Measurements from ENCODE around the gene TRABD. TPM values are rescaled to one million over a fixed set of nuclear protein-coding genes. Genes with fewer than 3 reads are reported as not detected.
"Not testable (repeated sequence)": the region's sequence is repeated elsewhere in the genome, so short reads cannot be mapped to it uniquely, and the experiment has no call there.

Gene TRABD, protein sequence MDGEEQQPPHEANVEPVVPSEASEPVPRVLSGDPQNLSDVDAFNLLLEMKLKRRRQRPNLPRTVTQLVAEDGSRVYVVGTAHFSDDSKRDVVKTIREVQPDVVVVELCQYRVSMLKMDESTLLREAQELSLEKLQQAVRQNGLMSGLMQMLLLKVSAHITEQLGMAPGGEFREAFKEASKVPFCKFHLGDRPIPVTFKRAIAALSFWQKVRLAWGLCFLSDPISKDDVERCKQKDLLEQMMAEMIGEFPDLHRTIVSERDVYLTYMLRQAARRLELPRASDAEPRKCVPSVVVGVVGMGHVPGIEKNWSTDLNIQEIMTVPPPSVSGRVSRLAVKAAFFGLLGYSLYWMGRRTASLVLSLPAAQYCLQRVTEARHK
- 100 to 1,000 TPM; 136 to 138 TPM for total RNA-seq

DNA sequence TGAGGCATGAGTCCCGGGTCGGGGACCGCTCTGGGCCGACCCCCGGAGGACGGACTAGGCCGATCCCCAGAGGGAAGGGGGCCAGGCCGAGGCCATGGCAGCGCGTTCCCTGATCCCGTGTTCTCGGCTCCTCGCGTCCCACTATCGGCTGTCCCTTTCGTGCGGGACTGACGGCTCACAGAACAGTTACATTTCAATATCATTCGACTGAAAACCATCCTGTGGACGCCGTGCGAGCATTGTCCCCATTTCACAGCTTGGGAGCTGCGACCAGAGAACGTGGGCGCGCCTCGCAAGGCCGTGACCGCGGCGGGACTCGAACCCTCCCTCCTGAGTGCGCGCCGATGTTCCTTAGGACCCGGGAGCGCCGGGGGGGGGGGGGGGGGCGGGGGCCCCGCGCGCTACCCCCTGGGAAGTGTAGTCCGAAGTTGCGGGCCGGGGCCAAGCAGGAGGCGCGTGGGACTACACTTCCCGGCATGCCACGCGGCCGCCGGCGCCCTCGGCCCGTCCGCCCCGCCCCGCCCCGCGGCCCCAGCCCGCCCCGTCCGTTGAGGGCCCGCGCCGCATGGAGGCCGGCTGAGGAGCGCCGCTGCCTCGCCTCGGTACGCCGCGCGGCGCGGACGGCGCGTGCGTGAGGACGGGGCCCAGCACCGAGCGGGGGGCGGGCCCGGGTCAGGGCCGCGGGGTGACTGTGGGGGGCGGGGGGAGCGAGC, at the start of gene TRABD:
TSS of gene TRABD (plus strand) at position 539 of the 713 bp plus-strand sequence. CDS start 7,148 bp downstream, outside the sequence.
- POLR2A ChIA-PET = no interaction called here
- H3K9me3 Mint-ChIP-seq = no peaks in the 10 kb centered on the region
- H3K27ac Mint-ChIP-seq = peak within 1 kb of the TSS; percentile 92
- H3K4me3 Mint-ChIP-seq = peak within 1 kb of the TSS; percentile 96
- peak; percentile 92 for DNase-seq
- no peaks in the 10 kb centered on the region for H3K27me3 Mint-ChIP-seq
- peaks cover 38% of the 10 kb centered on the region for H3K4me1 Mint-ChIP-seq
- peaks cover 15% of the 10 kb centered on the region for H3K36me3 Mint-ChIP-seq (ENCODE audit: low read depth)
- CTCF ChIA-PET = no interaction called here

GRCh38 chr22:50136581-50137015, 49.1 kb upstream of the TRABD start:
- no peak overlapping the region for H3K27ac Mint-ChIP-seq
- POLR2A ChIA-PET = no interaction called here
- CTCF ChIA-PET = no interaction called here
- no peaks in the 10 kb centered on the region for H3K36me3 Mint-ChIP-seq (ENCODE audit: low read depth)
- peaks cover 2% of the 10 kb centered on the region for H3K4me1 Mint-ChIP-seq
- H3K4me3 Mint-ChIP-seq = no peak overlapping the region
- no peak for DNase-seq
- no peaks in the 10 kb centered on the region for H3K9me3 Mint-ChIP-seq
- peaks cover 30% of the 10 kb centered on the region for H3K27me3 Mint-ChIP-seq

- POLR2A ChIA-PET; DNase-seq; H3K9me3 Mint-ChIP-seq; CTCF ChIA-PET; H3K4me3 Mint-ChIP-seq; H3K27ac Mint-ChIP-seq; H3K4me1 Mint-ChIP-seq; H3K36me3 Mint-ChIP-seq (ENCODE audit: low read depth): not testable (repeated sequence)
- H3K27me3 Mint-ChIP-seq = peaks cover 33% of the 10 kb centered on the region
Measured at GRCh38 chr22:50137277-50137676, 48.4 kb upstream of the TRABD start.

DNA sequence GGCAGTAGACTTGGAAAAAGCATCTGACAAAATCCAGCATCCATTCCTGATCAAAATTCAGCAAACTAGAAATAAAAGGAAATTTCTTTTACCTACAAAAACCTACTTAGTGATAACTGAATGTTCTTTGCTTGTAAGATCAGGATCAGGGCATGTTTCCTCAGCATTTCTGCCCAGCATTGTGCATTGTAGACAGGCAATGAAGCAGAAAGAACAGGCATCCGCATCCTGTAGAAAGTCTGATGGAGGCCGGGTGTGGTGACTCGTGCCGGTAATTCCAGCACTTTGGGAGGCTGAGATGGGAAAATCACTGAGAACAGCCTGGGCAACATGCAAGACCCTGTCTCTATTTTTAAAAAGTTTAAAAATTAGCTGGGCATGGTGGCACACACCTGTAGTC, 47.7 kb upstream of the TRABD start:
- Mint-ChIP-seq H3K9me3 (no peaks in the 10 kb centered on the region), H3K27me3 (peaks cover 33% of the 10 kb centered on the region), H3K27ac (no peak overlapping the region), H3K4me3 (no peak overlapping the region), H3K4me1 (peaks cover 2% of the 10 kb centered on the region), H3K36me3 (ENCODE audit: low read depth) (no peaks in the 10 kb centered on the region)
- ChIA-PET POLR2A (no interaction called here), CTCF (interaction anchor here (0.8 kb wide), 1 partner anchor 9 kb away, joined by 3 read pairs; no protein-coding TSS in a partner anchor)
- DNase-seq = no peak

DNA sequence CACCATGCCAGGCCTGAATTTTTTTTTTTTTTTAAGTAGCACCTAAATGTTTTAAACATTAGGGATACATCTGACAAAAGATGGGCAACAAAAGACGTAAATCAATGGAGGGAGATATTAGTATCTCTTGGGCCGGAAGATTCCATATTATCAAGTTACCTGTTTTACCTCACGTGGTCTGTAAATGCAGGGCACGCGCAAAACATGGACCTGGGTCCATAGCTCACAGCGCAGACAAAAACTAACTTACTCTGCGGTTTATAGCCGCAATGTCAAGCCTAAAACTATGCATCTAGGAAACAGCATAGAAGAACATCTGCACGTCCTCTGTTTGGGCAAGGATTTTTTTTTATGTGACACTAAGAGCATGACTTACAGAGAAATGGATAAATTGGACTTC, 46.7 kb upstream of the TRABD start:
- Mint-ChIP-seq H3K36me3 (ENCODE audit: low read depth) (no peaks in the 10 kb centered on the region), H3K9me3 (no peaks in the 10 kb centered on the region), H3K27me3 (peaks cover 35% of the 10 kb centered on the region), H3K27ac (no peak overlapping the region), H3K4me1 (peaks cover 2% of the 10 kb centered on the region), H3K4me3 (no peak overlapping the region)
- no peak for DNase-seq
- ChIA-PET CTCF (interaction anchor here (0.8 kb wide), 1 partner anchor 8 kb away, joined by 3 read pairs; no protein-coding TSS in a partner anchor), POLR2A (no interaction called here)

DNA sequence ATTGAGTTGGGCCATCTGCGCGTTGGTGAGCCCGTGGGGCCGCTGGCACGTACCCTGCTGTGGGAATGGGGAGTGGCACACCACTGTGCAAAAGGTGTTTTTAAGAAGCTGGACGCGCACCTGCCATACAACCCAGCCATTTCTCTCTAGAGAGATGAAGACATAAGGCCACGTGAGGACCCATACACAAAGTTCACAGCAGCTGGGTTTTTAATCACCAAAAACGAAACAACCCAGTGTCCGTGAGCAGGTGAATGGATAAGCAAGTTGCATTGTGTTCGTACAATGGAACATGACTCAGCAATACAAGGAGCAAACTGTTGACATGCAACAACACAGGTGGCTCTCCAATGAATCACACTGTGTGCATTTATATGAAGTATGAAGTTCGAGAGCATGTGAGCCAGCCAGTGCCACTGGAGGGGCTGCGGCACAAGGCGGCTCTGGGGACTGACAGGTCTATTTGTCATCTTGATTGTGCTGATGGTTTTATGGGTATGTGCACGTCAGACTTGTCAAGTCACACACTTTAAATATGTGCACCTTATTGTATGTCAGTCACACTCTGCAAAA, 45.8 kb upstream of the TRABD start:
- H3K27me3 Mint-ChIP-seq = peaks cover 32% of the 10 kb centered on the region
- H3K9me3 Mint-ChIP-seq = no peaks in the 10 kb centered on the region
- H3K4me1 Mint-ChIP-seq = peaks cover 2% of the 10 kb centered on the region
- H3K4me3 Mint-ChIP-seq = no peak overlapping the region
- DNase-seq = no peak
- ChIA-PET POLR2A (no interaction called here), CTCF (no interaction called here)
- no peak overlapping the region for H3K27ac Mint-ChIP-seq
- no peaks in the 10 kb centered on the region for H3K36me3 Mint-ChIP-seq (ENCODE audit: low read depth)

DNA sequence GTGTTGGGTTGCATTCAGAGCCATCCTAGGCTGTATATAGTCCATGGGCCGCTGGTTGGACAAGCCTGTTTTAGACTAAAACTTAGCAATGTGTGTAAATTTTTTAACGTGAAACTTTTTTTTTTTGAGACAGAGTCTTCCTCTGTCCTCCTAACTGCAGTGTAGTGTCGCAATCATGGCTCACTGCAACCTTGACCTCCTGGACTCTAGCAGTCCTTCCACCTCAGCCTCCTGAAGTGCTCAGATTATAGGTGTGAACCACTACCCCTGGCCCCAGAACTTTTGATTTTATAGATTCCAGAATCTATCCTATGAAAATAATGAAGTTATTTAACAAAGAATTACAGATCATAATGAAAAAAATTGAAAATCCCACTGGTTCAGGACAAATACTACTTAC, 45.1 kb upstream of the TRABD start:
- no peak for DNase-seq
- H3K4me3 Mint-ChIP-seq = no peak overlapping the region
- ChIA-PET CTCF (no interaction called here), POLR2A (no interaction called here)
- no peak overlapping the region for H3K27ac Mint-ChIP-seq
- no peaks in the 10 kb centered on the region for H3K36me3 Mint-ChIP-seq (ENCODE audit: low read depth)
- peaks cover 2% of the 10 kb centered on the region for H3K4me1 Mint-ChIP-seq
- H3K27me3 Mint-ChIP-seq = peaks cover 32% of the 10 kb centered on the region
- H3K9me3 Mint-ChIP-seq = no peaks in the 10 kb centered on the region

- Mint-ChIP-seq H3K9me3 (no peaks in the 10 kb centered on the region), H3K27ac (no peak overlapping the region), H3K4me3 (no peak overlapping the region), H3K27me3 (peaks cover 26% of the 10 kb centered on the region), H3K36me3 (ENCODE audit: low read depth) (no peaks in the 10 kb centered on the region), H3K4me1 (peaks cover 2% of the 10 kb centered on the region)
- no peak for DNase-seq
- ChIA-PET CTCF (no interaction called here), POLR2A (no interaction called here)
Measured at GRCh38 chr22:50141462-50141861, 44.3 kb upstream of the TRABD start.

DNA sequence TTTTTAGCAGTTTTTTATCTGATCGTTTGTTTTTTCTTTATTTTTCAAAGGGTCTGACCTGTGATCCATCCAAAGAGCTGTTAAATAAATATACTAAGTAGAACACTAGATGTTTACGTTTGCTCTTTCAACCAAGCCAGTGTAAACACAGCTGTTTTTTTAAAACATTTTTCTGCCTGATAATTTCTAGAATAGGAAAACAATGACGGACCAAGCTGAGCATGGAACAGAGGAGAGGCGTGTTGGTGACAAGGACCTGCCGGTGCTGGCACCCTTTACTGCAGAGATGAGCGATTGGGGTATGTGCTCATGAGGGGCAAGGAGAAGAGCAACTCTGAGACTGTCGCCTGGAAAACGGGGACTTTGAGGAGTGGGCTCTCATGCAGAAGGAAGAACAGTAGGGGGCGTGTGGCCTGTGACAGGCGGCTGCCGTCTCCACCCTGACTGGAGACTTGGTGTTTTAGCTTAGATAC, 43.8 kb upstream of the TRABD start:
- Mint-ChIP-seq H3K36me3 (ENCODE audit: low read depth) (no peaks in the 10 kb centered on the region), H3K4me1 (peaks cover 2% of the 10 kb centered on the region), H3K27ac (no peak overlapping the region), H3K4me3 (no peak overlapping the region), H3K9me3 (no peaks in the 10 kb centered on the region), H3K27me3 (peaks cover 23% of the 10 kb centered on the region)
- DNase-seq = no peak
- ChIA-PET POLR2A (no interaction called here), CTCF (no interaction called here)

- Mint-ChIP-seq H3K27me3 (peaks cover 20% of the 10 kb centered on the region), H3K9me3 (no peaks in the 10 kb centered on the region), H3K36me3 (ENCODE audit: low read depth) (no peaks in the 10 kb centered on the region), H3K27ac (no peak overlapping the region), H3K4me1 (peaks cover 2% of the 10 kb centered on the region), H3K4me3 (no peak overlapping the region)
- ChIA-PET CTCF (interaction anchor here (1.0 kb wide), 1 partner anchor 374 kb away, joined by 3 read pairs; no protein-coding TSS in a partner anchor), POLR2A (no interaction called here)
- DNase-seq = no peak
Measured at GRCh38 chr22:50143096-50143495, 42.6 kb upstream of the TRABD start.

- H3K27ac Mint-ChIP-seq = no peak overlapping the region
- H3K9me3 Mint-ChIP-seq = no peaks in the 10 kb centered on the region
- DNase-seq = no peak
- CTCF ChIA-PET = no interaction called here
- peaks cover 17% of the 10 kb centered on the region for H3K27me3 Mint-ChIP-seq
- POLR2A ChIA-PET = no interaction called here
- peaks cover 2% of the 10 kb centered on the region for H3K4me1 Mint-ChIP-seq
- no peaks in the 10 kb centered on the region for H3K36me3 Mint-ChIP-seq (ENCODE audit: low read depth)
- H3K4me3 Mint-ChIP-seq = no peak overlapping the region
Measured at GRCh38 chr22:50144005-50144614, 41.6 kb upstream of the TRABD start.

GRCh38 chr22:50145721-50146438, 39.8 kb upstream of the TRABD start:
- POLR2A ChIA-PET = no interaction called here
- Mint-ChIP-seq H3K27ac (no peak overlapping the region), H3K9me3 (no peaks in the 10 kb centered on the region), H3K4me3 (no peak overlapping the region), H3K4me1 (no peaks in the 10 kb centered on the region), H3K36me3 (ENCODE audit: low read depth) (no peaks in the 10 kb centered on the region), H3K27me3 (peaks cover 14% of the 10 kb centered on the region)
- DNase-seq = no peak
- CTCF ChIA-PET = no interaction called here
